ENCODE data around the gene SLC27A4.
A peak's percentile ranks its signal among the peaks of the same experiment; 100 is the strongest.
"Not testable (repeated sequence)": the region's sequence is repeated elsewhere in the genome, so short reads cannot be mapped to it uniquely, and the experiment has no call there.

The SLC27A4 gene

DNA sequence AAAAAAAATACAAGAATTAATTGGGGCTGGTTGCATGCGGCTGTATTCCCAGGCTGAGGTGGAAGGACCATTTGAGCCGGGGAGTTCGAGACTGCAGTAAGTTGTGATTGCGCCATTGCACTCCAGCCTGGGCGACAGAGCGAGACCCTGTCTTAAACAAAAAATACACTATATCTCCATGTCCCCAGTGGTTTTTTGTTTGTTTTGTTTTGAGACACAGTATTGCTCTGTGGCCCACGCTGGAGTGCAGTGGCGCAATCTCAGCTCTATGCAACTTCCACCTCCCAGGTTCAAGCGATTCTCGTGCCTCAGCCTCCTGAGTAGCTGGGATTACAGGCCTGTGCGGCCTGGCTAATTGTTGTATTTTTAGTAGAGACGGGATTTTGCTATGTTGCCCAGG is 16.5 kb upstream of the SLC27A4 start:
- no peak for DNase-seq (ENCODE audit: low read depth in 2 of 2, low spot score in 1 of 2)

DNA sequence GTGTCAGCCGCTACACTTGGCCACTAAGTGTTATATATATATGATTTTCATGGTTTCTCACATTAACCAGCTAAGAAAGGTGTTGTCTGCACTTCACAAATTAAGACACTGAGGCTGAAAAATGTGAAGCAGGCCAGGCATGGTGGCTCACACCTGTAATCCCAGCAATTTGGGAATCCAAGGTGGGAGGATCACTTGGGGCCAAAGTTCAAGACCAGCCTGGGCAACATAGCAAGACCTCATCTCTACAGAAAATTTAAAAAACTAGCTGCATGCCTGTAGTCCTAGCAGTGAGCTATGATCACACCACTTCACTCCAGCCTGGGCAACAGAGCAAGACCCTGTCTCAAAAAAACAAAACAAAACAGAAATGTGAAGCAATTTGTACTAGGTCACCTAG is 15.9 kb upstream of the SLC27A4 start:
- no peak for DNase-seq (ENCODE audit: low read depth in 2 of 2, low spot score in 1 of 2)

DNA sequence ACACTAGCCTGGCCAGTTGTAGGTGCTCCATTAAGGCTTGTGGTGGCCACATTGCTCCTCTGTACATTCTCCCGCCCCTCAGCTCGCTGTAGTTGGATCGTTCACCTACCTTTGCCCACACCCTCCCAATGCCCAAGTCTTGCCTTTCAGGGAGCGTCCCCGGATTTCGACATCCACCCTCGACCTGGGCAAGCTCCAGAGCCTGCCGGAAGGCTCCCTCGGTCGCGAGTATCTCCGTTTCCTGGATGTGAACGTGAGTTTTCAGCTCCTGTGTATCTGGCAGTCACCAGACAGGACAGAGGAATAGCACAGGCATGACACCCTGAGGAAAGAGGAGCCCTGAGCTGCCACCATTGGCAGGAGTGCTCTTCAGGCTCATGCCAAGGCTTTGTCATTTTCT is 14.7 kb upstream of the SLC27A4 start:
- DNase-seq (ENCODE audit: low read depth in 2 of 2, low spot score in 1 of 2) = no peak

DNA sequence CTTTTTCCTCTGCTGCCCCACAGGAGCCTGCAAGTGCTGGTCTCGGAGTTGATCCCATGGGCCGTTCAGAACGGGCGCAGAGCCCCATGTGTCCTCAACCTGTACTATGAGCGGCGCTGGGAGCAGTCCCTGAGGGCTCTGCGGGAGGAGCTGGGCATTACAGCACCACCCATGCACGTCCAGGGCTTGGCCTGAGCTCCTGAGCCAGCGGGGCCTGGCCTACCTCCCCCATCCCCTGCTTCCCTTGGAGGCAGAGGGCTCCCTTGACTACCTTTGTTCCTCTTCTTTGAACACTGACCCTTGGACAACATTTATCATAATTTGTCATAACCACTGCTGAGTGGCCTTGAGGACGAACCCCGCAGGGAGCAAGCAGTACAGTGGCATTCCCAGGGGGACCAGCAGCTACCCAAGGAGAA is 6.9 kb upstream of the SLC27A4 start:
- no peak for DNase-seq (ENCODE audit: low read depth in 2 of 2, low spot score in 1 of 2)

DNA sequence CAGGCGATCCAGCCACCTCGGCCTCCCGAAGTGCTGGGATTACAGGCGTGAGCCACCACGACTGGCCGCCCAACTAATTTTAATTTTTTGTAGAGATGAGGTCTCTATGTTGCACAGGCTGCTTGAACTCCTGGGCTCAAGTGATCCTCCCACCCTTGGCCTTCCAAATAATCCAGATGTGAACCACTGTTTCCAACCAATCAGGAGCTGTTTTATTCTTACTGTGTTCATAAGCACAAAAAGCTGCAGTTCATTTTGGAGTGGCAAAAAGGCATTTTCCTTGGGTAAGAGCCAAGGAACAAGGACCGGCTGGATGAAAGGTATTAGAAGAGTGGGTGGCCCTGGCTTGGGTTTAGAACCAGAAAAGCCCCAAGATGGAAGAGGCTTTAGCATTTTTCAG is 5.2 kb upstream of the SLC27A4 start:
- no peak for DNase-seq (ENCODE audit: low read depth in 2 of 2, low spot score in 1 of 2)

DNA sequence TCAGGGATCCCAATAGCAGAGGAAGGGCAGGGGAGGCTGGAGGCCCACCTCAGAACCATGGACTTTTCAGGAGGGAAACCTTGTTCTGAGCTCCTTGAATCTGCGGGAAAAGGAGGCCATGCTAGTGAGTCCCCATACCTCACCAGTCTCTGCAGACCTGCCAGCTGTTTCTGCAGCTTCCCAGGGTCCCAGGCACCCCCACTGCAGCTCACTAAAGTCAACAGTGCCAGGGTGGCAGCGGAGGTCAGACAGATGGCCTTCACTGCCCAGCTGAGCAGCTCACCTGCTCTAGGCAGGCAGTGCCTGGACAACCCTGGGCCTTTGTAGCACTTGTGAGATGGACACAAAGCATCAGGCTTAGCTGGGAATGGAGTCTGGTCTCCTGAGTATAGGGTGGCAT is 4.4 kb upstream of the SLC27A4 start:
- DNase-seq (ENCODE audit: low read depth in 2 of 2, low spot score in 1 of 2) = no peak

DNA sequence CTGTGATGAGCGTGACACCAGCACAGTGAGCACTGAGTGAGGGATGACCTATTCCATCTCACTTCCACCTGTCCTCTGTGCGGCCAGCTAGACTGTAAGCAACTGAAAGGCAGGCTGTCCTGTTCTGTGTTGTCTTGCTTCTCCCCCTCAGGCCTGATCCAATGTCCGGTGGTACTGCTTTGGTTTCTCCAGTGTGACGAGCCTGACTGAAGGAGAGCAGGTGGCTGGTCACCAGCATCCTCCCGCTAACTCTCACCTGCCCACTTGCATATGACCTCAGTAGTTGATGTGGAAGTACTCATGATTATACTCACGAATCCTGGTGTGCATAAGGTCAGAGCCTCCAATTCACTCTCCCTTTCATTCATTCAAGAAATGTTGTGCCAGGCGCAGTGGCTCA is 2.4 kb upstream of the SLC27A4 start:
- DNase-seq (ENCODE audit: low read depth in 2 of 2, low spot score in 1 of 2) = no peak

DNA sequence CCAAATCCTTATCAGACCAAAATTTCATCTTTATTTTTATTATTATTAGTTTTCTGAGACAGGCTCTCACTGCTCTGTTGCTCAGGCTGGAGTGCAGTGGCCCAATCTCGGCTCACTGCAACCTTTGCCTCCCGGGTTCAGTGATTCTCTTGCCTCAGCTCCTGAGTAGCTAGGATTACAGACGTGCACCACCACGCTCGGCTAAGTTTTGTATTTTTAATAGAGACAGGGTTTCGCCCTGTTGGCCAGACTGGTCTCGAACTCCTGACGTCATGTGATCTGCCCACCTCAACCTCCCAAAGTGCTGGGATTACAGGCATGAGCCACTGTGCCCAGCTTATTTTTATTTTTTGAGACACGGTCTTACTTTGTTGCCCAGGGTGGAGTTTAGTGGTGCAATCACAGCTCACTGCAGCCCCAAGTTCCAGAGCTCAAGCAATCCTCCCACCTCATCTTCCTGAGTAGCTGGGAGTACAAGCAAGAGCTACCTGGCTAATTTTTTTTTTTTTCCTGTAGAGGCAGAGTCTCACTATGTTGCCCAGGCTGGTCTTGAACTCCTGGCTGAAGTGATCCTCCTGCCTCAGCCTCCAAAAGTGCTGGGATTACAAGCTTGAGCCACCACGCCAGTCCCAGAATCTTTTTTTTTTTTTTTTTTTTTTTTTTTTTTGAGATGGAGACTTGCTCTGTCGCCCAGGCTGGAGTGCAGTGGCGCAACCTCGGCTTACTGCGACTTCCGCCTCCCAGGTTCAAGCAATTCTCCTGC is 1.3 kb upstream of the SLC27A4 start:
- not testable (repeated sequence) for DNase-seq (ENCODE audit: low read depth in 2 of 2, low spot score in 1 of 2)

DNA sequence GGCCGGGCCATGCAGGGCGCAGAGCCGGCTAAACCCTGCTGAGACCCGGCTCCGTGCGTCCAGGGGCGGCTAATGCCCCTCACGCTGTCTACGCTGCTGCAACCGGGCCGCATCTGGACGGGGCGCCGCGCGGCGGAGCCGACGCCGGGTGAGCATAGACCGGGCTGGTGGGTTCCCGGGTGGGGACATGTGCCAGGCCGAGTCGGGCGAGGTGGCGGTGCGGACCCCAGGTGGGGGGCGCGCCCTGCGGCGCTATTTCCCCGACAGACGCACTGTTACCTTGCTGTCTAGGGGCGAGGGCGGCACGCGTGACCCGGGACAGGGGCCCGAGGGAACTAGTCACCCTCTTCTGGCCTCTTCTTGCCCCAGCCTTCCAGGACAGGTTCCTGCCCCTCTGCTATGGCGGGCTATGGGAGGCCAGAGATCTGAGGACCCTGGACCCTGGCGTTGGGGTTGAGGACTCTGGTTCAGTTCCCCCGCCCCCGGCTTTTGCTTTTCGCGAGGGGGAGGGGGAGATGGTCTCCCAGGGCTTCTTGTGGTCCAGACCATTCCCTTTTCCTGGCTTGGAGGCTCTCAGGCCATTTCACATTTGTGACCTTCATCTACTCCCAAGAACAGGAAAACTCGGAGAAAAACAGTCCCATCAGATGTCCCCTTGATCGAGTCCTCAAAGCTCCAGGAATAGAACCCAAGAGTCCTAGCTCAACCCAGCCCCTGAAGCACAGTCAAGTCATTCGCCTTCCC is 536 bp downstream of the SLC27A4 start:
- no peak for DNase-seq (ENCODE audit: low read depth in 2 of 2, low spot score in 1 of 2)

DNA sequence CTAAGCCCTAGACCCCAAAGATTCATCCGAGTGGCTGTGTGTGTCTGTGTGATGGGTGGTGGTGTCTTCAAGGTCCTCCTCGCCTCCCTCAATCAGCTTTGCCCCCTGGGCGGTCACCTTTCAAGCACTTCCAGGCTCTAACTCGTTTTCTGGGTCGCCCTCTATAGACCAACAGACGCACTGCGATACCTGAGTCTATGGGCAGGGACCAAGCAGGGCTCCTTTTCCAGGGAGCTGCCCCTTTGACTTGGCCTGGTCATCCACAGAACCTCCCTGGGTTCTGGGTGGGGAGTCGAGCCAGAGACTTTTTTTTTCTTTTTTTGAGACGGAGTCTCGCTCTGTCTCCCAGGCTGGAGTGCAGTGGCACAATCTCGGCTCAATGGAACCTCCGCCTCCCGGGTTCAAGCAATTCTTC is 1.1 kb downstream of the SLC27A4 start:
- peak; percentile 27 to 41 for DNase-seq (ENCODE audit: low read depth in 2 of 2, low spot score in 1 of 2)

DNA sequence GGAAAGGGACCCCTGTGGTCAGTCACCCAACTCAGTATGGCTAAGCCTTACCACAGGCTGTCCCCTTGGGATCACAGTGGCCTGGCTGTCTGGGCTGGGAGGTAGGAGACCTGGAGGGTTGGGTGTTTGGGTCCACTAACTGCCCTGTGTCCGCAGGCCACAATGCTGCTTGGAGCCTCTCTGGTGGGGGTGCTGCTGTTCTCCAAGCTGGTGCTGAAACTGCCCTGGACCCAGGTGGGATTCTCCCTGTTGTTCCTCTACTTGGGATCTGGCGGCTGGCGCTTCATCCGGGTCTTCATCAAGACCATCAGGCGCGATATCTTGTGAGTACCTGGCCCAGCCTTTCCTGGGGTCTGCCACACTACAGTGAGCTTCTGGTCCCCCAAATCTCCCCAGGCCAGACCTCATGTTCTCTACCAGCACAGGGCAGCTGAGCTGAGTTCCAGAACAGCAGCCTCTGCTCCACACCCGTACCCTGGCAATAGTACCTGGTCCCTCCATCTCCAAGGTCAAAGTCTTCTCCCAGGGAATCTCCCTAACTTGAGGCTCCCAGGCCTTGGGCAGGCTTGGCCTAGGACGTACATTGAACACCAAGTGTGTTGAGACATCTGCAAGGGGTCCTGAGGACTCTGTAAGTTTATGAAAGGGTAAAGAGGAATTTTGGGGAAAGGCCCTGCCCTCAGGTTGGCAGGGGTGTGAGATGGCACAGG is 2.8 kb downstream of the SLC27A4 start:
- DNase-seq (ENCODE audit: low read depth in 2 of 2, low spot score in 1 of 2) = no peak

DNA sequence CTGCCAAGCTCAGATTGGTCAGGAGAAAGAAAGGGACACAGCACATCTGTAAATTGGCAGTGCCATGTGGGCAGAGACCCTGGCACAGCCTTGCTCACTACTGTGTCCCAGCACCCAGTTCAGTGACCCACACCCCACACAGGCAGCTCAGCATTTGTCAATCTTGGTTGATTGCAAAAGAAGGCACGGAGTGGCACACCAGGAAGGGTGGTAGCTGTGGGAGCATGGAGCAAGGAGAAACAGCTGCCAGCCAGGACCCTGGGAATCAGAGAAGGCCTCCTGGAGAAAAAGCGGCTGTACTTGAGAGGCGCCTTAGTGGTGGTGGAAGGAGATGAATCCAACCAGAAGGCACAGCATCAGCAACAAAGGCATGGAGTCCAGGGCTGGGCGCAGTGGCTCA is 3.5 kb downstream of the SLC27A4 start:
- DNase-seq (ENCODE audit: low read depth in 2 of 2, low spot score in 1 of 2) = no peak

DNA sequence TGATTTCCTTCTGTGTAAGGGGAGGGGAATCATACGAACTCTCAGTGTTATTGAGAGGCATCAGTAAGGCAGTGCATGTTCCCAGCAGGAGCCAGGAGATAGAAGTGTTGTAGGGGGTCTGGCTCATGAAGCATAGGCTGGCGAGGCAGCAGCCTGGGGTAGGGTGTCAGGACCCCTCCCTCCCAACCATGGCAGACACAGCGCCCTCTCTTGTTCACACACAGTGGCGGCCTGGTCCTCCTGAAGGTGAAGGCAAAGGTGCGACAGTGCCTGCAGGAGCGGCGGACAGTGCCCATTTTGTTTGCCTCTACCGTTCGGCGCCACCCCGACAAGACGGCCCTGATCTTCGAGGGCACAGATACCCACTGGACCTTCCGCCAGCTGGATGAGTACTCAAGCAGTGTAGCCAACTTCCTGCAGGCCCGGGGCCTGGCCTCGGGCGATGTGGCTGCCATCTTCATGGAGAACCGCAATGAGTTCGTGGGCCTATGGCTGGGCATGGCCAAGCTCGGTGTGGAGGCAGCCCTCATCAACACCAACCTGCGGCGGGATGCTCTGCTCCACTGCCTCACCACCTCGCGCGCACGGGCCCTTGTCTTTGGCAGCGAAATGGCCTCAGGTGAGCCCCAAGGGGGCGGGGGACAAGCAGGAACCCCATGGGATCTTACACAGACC is 4.7 kb downstream of the SLC27A4 start:
- no peak for DNase-seq (ENCODE audit: low read depth in 2 of 2, low spot score in 1 of 2)

DNA sequence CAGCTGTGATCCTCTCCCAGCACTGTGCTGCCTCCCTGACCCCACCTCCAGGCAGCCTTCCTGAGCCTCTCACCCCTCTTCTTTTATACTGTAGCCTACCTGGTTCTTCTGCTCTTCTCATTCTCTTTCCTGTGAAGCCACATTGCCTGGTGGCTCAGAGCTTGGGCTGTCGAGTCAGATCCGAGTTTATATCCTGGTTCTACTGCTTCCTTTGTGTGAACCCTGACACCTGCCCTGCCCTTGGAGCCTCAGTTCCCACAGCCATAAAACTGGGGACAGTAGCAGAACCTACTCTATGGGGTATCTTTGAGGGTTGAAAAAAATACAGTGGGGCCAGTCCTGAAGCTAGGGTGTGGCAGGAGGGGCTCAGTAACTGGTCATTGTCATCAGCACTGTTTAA is 8.8 kb downstream of the SLC27A4 start:
- DNase-seq (ENCODE audit: low read depth in 2 of 2, low spot score in 1 of 2) = no peak

DNA sequence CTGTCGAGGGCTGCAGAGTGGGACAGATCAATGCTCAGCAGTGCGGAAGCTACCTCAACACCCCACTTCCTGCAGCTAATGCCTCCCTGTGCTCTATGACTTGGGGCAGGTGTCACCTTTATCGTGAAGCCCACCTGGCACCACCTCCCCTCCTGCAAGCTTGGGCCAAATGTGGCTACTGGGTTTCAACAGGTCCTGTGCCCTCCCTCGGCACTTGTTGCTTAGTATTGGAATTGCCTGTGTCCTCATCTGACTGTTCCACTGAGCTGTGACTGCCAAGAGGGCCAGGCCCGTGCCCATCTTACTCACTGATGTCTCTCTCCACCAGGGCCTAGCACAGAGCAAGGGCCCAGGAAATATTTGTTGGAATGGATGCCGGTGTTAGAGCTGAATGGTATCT is 9.4 kb downstream of the SLC27A4 start:
- DNase-seq (ENCODE audit: low read depth in 2 of 2, low spot score in 1 of 2) = no peak

DNA sequence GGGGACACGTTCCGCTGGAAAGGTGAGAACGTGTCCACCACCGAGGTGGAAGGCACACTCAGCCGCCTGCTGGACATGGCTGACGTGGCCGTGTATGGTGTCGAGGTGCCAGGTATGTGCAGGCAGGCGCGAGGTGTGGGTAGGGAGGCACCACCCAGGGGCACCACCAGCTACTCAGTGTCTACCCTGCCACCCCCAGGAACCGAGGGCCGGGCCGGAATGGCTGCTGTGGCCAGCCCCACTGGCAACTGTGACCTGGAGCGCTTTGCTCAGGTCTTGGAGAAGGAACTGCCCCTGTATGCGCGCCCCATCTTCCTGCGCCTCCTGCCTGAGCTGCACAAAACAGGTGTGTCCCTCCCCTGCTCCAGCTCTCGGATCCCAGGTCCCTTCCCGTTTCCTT is 15.1 kb downstream of the SLC27A4 start:
- DNase-seq (ENCODE audit: low read depth in 2 of 2, low spot score in 1 of 2) = no peak

DNA sequence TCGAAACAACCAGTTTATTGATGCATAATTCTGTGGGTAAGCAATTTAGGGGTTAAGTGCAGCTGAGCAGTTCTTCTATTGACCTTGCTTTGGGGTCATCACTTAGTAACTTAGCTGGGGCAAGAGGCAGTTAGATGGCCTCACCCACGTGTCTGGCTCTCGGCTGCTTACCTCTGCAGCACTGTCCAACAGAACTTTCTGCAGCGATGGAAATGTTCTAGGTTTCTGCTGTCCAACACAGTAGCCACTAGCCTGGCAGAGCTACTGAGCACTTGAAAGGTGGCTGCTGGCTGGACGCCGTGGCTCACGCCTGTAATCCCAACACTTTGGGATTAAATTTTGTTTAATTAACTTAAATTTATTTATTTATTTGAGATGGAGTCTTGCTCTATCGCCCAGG is 17.8 kb downstream of the SLC27A4 start:
- no peak for DNase-seq (ENCODE audit: low read depth in 2 of 2, low spot score in 1 of 2)

DNA sequence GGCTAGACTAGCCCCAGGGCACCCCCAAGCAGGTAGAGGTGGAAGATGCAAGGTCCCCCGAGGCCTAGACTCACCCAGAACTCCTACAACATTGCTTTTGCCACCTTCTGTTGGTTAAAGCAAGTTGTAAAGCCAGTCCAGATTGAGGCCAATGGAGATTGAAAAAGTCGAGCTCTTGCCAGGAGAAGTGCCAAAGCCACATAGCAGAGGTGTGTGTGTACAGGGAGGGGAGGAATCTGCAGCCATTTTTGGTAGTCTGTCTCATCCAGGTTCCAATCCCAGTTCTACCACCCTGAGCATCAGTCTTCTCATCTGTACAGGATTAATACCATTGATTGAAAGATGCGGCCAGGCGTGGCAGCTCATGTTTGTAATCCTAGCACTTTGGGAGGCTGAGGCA is 18.5 kb downstream of the SLC27A4 start:
- DNase-seq (ENCODE audit: low read depth in 2 of 2, low spot score in 1 of 2) = no peak

DNA sequence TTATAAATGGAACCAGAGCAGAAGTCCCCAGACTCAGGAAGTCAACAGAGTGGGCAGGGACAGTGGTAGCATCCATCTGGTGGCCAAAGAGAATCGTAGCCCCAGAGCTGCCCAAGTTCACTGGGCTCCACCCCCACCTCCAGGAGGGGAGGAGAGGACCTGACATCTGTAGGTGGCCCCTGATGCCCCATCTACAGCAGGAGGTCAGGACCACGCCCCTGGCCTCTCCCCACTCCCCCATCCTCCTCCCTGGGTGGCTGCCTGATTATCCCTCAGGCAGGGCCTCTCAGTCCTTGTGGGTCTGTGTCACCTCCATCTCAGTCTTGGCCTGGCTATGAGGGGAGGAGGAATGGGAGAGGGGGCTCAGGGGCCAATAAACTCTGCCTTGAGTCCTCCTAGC is 20.5 kb downstream of the SLC27A4 start:
- DNase-seq (ENCODE audit: low read depth in 2 of 2, low spot score in 1 of 2) = no peak

DNA sequence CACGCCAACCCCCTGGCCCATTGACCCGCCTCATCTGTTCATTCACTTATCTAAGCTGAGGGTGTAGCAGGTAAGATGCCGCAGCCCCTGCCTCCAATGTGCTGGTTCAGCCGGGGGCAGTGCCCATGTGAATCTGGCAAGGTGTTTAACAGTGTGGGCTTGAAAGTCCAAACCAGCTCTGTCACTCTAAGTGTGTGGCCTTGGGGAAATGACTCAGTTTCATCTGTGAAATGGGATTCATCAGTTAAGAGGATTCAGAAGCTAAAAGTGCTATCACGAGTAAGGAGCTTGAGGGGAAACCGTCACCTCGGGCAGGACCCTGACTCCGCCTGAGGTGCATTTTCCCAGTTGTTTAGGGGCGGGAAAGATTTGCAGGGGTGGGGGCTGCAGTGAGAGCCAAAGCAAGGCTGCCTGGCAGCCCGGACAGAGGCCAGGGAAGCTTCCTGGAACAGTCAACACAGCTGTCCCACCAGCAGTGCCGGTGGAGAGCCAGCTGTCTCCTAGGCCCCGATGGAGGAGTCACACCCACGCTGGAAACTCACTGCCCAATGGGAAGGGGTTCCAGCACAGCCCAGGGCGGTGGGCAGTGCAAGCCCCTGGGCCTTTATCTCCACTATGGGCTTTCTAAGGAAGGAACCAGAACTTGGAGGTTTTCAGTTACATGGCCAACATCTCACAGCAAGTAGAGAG is 21.1 kb downstream of the SLC27A4 start:
- DNase-seq (ENCODE audit: low read depth in 2 of 2, low spot score in 1 of 2) = no peak
